HCEC 1CT (cell line): ENCODE measurements around the gene OLIG3.

Source experiments
- DNase-seq: peaks from one replicate; pipeline ENCODE4 v3.0.0-alpha.2; 2017

The OLIG3 gene

GRCh38 chr6:137494281-137494987, at the start of gene OLIG3:
Gene OLIG3 (minus strand): TSS chr6:137494394. CDS start chr6:137494170, 224 bp downstream.
- no peak for DNase-seq

- DNase-seq, result no peak
Observed at GRCh38 chr6:137543114-137543513, 48.9 kb upstream of the OLIG3 start.

GRCh38 chr6:137542713-137543112, 48.5 kb upstream of the OLIG3 start:
- DNase-seq, result no peak

GRCh38 chr6:137541534-137542063, 47.4 kb upstream of the OLIG3 start:
- DNase-seq, result no peak

- no peak for DNase-seq
Observed at GRCh38 chr6:137536104-137536773, 42.0 kb upstream of the OLIG3 start.

GRCh38 chr6:137531376-137532092, 37.3 kb upstream of the OLIG3 start:
- DNase-seq, result no peak

GRCh38 chr6:137530404-137530803, 36.2 kb upstream of the OLIG3 start:
- no peak for DNase-seq

GRCh38 chr6:137522831-137523230, 28.6 kb upstream of the OLIG3 start:
- DNase-seq, result no peak

- DNase-seq, result no peak
Observed at GRCh38 chr6:137522198-137522798, 28.1 kb upstream of the OLIG3 start.

GRCh38 chr6:137520520-137520919, 26.3 kb upstream of the OLIG3 start:
- no peak for DNase-seq

GRCh38 chr6:137519629-137520176, 25.5 kb upstream of the OLIG3 start:
- no peak for DNase-seq

GRCh38 chr6:137518386-137518983, 24.3 kb upstream of the OLIG3 start:
- DNase-seq, result no peak

- no peak for DNase-seq
Observed at GRCh38 chr6:137514418-137514817, 20.2 kb upstream of the OLIG3 start.

GRCh38 chr6:137512757-137513605, 18.8 kb upstream of the OLIG3 start:
- no peak for DNase-seq

GRCh38 chr6:137510923-137511322, 16.7 kb upstream of the OLIG3 start:
- no peak for DNase-seq

- no peak for DNase-seq
Observed at GRCh38 chr6:137498481-137499190, 4.4 kb upstream of the OLIG3 start.

GRCh38 chr6:137497721-137498463, 3.7 kb upstream of the OLIG3 start:
- DNase-seq, result no peak

- no peak for DNase-seq
Observed at GRCh38 chr6:137496909-137497720, 2.9 kb upstream of the OLIG3 start.

- DNase-seq, result no peak
Observed at GRCh38 chr6:137496368-137496767, 2.2 kb upstream of the OLIG3 start.
